ENCODE results near the gene PCP2.

Gene PCP2

DNA sequence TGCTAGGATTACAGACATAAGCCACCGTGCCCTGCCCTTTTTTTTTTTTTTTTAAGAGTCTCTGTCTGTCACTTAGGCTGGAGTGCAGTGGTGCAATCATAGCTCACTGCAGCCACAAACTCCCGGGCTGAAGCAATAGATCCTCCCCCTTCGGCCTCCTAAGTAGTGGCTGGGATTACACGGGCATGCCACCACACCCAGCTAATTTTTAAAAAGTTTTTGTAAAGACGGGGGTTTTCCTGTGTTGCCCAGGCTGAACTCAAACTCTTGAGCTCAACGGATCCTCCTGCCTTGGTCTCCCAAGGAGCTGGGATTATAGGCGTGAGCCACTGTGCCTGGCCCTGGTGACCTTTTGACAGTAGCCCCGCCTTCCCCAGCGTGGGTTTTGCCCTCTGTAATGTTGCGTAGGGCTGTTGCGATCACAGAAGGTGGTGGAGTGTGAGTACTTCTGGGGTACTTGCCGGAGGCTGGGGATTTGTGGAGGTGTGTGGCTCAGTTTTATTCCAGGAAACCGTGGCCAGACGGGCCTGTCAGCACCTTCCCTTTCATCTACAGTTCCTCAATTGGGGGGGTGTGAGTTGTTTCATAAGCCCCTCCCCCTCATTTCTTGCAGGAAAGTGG is 23.7 kb upstream of the PCP2 start:
- TF ChIP-seq, protein P1, sequence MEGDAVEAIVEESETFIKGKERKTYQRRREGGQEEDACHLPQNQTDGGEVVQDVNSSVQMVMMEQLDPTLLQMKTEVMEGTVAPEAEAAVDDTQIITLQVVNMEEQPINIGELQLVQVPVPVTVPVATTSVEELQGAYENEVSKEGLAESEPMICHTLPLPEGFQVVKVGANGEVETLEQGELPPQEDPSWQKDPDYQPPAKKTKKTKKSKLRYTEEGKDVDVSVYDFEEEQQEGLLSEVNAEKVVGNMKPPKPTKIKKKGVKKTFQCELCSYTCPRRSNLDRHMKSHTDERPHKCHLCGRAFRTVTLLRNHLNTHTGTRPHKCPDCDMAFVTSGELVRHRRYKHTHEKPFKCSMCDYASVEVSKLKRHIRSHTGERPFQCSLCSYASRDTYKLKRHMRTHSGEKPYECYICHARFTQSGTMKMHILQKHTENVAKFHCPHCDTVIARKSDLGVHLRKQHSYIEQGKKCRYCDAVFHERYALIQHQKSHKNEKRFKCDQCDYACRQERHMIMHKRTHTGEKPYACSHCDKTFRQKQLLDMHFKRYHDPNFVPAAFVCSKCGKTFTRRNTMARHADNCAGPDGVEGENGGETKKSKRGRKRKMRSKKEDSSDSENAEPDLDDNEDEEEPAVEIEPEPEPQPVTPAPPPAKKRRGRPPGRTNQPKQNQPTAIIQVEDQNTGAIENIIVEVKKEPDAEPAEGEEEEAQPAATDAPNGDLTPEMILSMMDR (conservative IDR thresholded peaks at IDR 0.05): no peak
- no peak overlapping the region for H3K27ac ChIP-seq

DNA sequence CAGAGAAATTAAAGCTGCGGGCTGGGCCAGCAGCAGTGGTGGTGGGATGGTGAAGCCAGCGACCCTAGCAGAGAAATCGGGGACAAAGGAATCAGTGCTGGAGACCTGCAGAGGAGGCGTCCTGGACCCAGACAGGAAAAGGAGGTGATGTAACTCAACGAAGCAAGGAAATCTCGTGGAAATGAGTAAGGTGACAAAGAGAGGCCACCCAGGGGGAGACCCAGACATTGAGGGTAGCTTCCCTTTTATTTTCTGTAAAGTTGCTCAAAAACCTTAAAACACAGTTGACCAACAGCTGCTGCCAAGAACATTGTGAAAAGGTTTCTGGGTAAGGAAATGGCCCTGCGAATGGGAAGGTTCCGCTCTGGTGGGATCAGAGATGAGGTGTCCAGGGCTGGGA is 22.1 kb upstream of the PCP2 start:
- TF ChIP-seq, protein P1 (conservative IDR thresholded peaks at IDR 0.05): no peak
- H3K27ac ChIP-seq: no peak overlapping the region

DNA sequence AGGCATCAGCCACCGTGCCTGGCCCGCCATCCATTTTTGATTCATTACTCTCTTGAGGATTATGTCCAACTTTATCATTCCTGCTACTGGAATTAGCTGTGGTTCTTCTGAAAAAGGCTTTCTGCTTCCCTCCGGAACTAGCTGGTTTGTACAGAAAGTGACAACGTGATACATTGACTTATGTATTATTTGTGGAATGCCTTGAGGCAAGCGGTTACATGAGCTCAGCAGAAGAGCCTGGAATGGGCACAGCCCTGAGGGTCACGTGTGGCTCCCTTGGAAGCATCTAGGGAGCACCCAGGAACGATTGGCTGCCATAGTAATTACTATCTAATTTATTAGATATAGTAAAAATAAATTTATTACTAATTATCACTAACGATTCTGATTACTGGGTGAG is 20.9 kb upstream of the PCP2 start:
- TF ChIP-seq, protein P1 (conservative IDR thresholded peaks at IDR 0.05): no peak
- no peak overlapping the region for H3K27ac ChIP-seq

DNA sequence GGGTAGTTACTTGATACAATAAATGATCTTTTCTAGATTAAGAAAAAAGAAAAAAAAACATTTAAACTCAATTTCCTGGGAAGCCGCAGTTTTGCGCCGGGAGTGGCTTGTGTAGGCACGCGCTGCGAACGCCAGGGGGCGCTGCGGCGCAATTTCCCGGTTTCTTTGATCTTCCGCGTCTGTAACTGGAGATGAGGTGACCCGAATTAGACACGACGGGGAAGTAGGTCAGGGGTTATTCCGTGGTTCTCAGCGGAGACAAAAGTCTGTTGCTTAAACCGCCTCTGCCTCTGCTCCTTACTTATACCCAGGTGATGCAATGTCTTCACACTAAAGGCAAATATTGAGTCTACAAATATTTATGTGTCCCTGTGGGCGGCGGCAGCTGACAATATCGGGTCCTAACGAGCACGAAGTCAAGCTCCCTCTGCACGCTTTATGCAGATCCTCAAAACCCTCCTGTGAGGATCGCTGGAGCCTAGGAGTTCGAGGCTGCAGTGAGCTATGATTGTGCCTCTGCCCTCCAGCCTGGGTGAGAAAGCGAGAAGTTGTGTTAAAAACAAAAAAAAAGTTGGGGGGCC is 18.6 kb upstream of the PCP2 start:
- TF ChIP-seq, protein P1 (conservative IDR thresholded peaks at IDR 0.05): peak; percentile 90
- peak overlapping the region; percentile 30; the same call in 1 of the 2 replicates for H3K27ac ChIP-seq

DNA sequence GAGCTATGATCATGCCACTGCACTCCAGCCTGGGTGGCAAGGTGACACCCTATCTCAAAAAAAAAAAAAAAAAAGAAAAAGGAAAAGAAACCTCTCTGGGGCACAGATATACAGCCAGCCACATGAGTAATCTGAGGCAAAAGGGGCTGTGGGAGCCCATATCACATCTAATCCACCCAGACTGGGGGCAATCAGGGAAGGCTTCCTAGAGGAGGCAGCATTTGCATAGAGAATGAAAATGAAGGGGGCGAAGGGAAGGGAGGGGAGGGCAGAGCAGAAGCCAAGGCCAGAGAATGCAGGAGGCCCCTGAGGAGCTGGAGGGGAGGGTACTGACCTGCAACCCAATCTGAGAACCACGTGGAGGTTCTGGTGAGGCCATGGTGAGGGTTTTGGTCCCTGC is 16.6 kb upstream of the PCP2 start:
- TF ChIP-seq, protein P1 (conservative IDR thresholded peaks at IDR 0.05): no peak
- no peak overlapping the region for H3K27ac ChIP-seq

DNA sequence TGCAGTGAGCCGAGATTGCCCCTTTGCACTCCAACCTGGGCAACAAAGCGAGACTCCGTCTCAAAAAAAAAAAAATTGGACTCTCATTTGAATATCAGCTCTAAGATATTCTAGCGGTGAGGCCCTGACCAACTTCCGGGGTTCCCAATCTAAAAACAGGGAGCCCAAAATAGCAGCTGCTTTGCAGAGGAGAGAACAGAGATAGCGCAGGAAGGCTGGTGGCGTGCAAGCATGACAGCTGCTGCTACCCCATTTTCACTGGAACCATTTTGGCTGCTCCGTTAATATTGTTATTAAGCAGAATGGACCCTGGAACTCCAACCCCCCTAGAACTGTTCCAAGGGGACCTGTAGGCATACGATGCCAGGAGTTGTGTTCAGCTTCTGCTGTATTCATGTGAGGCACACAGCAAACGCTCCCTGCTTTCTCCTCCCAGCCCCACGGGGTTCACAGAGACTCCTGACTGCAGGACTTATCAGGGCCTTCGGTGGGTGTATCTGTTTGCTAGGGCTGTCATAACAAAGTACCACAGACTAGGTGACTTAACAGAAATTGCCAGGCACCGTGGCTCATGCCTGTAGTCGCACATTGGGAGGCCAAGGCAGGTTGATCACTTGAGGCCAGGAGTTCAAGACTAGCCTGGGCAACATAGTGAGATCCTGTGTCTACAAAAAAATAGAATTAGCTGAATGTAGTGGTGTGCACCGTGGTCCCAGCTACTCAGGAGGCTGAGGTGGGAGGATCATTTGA is 14.9 kb upstream of the PCP2 start:
- H3K27ac ChIP-seq: no peak overlapping the region

DNA sequence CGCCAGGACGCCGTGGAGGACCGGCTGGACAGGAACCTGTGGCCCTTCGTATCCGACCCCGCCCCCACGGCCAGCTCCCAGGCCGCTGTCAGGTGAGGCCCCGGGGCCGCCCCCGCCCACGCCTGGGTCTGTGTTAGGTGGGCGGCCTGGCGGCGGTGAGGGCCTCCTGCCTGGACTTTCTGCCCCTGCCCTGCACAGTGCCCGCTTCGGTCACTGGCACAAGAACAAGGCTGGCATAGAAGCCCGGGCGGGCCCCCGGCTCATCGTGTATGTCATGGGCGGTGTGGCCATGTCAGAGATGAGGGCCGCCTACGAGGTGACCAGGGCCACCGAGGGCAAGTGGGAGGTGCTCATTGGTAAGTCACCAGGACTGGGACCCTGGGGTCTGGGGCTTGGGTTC is 13.6 kb upstream of the PCP2 start:
- TF ChIP-seq, protein P1 (conservative IDR thresholded peaks at IDR 0.05): no peak
- H3K27ac ChIP-seq: no peak overlapping the region

More for the DNA sequence above, 14.9 kb upstream of the PCP2 start:
- TF ChIP-seq, protein P1 (conservative IDR thresholded peaks at IDR 0.05): no peak

All from VCaP (cell line).